Fibroblast of mammary gland (primary cell): ENCODE data around the gene HNRNPC.

ENCODE experiments used
- DNase-seq: peaks from one replicate; pipeline ENCODE4 v3.0.0-alpha.2; 2010; ENCODE audit warnings: low read depth
- H3K4me3 ChIP-seq: 2 replicates; pipeline ENCODE4 v1.5.1; 2011; ENCODE audit warnings: low read depth, mild to moderate bottlenecking, low read length, moderate library complexity; ENCODE audit not compliant: control insufficient read depth
- TF ChIP-seq, protein P1 (sequence below): conservative IDR thresholded peaks from 2 replicates; pipeline ENCODE4 v1.5.1; 2011; ENCODE audit warnings: low read depth, low read length, inconsistent platforms; ENCODE audit not compliant: control insufficient read depth, insufficient read depth

The HNRNPC gene

DNA sequence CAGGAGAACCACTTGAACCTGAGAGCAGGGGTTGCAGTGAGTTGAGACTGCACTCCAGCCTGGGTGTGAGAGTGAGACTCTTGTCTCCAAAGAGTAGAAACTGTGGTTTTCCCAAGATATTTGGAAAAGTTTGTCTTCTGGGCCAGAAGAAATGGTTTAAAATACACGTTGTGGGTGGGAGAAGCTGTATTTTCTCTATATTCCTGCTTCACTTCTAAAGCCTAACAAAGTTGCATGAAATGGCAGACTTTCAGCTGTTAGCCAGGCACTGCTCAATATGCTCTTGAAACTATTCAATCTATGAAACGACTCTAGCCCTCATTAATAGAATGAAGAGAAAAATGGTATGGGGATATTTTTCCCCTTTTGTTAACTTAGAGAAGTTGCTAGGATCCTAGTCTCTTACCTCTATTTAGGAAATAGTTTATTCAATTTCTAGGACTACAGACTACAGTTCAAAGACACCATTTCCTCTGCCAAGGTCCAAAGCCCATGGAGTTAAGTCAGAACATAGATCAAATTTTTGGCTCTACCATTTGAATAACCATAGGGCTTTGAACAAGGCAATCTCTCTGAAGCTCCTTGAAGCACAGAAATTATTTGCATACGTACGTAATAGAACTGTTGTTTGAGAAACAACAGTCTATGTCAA, 64.1 kb downstream of the HNRNPC start:
- TF ChIP-seq, protein P1, sequence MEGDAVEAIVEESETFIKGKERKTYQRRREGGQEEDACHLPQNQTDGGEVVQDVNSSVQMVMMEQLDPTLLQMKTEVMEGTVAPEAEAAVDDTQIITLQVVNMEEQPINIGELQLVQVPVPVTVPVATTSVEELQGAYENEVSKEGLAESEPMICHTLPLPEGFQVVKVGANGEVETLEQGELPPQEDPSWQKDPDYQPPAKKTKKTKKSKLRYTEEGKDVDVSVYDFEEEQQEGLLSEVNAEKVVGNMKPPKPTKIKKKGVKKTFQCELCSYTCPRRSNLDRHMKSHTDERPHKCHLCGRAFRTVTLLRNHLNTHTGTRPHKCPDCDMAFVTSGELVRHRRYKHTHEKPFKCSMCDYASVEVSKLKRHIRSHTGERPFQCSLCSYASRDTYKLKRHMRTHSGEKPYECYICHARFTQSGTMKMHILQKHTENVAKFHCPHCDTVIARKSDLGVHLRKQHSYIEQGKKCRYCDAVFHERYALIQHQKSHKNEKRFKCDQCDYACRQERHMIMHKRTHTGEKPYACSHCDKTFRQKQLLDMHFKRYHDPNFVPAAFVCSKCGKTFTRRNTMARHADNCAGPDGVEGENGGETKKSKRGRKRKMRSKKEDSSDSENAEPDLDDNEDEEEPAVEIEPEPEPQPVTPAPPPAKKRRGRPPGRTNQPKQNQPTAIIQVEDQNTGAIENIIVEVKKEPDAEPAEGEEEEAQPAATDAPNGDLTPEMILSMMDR: no peak
- no peak overlapping the region for H3K4me3 ChIP-seq
- DNase-seq: no peak

DNA sequence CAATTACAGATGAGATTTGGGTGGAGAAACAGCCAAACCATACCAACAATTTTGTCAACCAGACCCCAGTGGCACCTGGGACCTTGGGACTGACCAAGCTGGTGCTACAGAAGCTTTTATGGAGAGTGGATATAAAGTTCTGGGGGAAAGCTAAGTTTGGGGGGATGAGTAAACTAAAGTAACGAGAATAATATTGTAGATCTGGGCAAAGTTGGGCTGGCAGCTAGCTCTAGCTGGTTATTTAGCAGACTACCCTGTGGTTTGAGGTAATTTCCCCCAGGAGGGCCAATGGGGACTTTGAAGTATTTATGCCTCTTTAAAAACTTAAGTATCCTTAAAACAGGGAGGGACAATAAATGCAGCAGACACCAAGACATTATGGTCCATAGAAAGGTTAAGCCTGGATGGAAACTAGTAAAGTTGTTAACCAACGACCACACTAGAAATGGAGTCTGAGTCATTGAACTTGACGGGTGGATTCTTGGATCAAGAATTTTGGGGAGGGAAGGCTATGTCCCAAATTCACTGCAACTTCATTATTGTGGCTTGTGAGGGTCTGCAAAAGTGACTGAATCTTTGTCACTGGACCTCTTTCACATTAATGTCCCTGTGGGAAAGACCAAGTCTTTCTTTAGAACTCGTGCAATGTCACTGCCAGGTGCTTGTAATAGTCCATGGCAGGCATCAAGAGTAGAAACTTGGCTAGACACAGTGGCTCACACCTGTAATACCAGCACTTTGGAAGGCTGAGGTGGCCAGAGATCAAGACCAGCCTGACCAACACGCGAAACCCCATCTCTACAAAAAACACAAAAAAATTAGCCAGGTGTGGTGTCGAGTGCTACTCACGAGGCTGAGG, 64.8 kb downstream of the HNRNPC start:
- TF ChIP-seq, protein P1: no peak
- no peak for DNase-seq
- no peak overlapping the region for H3K4me3 ChIP-seq

DNA sequence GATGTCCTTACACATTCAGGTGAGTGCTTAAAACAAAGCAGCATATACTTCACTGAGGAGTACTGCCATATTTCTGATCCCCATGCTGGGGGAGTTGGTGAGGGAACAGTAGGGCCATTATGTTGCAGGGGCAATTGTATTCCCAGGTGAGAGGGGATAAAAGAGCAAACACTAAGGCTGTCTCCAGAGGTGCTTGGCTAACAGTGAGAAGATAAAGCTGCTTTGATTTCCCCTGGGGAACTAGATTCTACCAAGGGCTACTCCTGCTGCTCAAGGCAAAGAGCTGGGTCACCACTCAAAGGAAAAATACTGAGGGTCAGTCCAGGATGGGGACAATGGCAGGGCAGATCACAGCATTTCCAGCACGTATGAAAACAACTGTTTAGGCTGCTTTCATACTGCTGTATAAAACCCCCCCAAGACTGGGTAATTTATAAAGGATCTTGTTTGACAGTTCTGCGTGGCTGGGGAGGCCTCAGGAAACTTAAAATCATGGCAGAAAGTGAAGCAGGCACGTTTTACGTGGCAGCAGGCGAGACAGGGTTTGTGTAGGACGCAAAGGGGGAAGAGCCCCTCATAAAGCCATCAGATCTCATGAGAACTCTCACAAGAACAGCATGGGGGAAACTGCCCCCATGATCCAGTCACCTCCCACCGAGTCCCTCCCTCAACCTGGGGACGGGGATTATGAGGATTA, 65.6 kb downstream of the HNRNPC start:
- no peak overlapping the region for H3K4me3 ChIP-seq
- DNase-seq: no peak
- TF ChIP-seq, protein P1: no peak

DNA sequence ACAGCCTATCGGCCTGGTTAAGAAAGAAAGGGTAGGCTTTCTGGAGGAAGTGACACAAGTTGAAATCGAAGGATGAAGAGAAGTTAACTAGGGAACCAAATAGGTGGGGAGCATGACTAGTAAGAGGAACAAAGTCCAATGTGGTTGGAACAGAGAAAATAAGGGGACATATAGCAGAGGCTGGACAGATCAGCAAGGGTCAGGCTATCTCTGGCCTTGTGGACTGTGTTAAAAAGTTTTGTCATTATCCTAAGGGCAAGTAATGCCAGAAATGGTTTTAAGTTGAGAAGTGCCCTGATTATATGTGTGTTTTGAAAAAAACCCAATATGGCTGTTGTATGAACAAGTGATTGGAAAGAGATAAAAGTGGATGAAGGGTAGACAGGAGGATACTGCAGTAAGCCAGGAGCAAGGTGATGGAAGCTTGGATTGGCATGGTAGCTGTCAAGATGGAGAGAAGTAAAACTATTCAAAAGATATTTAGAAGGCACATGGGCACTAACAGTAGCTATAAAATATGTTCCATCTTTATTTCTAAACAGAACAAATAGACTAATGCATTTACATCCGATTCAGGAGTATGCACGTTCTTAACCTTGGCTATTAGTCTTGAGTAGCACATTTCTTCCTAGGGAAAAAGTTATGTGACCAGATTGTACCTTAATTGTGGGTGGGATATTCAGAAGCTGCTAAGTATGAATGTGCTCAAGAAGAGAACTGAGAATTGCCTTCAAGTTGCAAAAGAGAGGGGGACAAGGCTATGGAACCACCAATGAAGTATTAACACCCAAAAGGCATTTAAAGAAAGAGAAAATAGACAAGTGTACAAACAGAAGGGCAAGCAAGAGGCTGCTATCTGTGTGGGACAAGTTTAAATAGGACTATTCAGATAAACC, 66.5 kb downstream of the HNRNPC start:
- H3K4me3 ChIP-seq: no peak overlapping the region
- DNase-seq: no peak
- TF ChIP-seq, protein P1: no peak

DNA sequence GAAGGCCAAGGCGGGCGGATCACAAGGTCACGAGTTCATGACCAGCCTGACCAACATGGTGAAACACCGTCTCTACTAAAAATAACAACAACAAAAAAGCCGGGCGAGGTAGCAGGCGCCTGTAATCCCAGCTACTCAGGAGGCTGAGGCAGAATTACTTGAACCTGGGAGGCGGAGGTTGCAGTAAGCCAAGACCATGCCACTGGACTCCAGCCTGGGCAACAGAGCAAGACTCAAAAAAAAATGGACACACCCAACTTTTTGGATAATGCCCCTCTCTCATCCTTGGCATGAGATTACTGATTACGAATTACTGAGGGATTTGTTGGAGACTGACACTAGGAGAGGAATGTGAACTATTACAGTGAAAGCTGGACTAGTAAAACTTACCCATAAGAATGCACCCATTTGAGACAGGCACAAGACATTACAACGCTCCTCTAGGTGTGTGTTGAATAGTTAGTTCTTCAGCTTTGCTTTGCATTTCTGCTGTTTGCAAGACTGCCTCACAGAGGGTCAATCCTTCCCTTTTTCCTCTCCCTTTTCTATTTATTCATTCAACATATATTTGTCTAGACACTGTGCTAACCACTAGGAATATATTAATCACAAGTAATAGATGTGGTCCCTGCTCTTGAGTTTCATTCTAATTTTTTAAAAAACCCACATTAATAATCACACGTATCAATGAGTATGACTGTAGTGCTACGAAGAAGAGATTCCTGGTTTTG, 67.3 kb downstream of the HNRNPC start:
- no peak overlapping the region for H3K4me3 ChIP-seq
- DNase-seq: no peak
- TF ChIP-seq, protein P1: no peak
